OCI-LY3 (cell line): ENCODE results near the gene RSPH6A.
"Not testable (repeated sequence)": the region's sequence is repeated elsewhere in the genome, so short reads cannot be mapped to it uniquely, and the experiment has no call there.

ENCODE experiments used
- H2AFZ ChIP-seq: fragments of 200-600, 300-600 bp; shearing (Covaris generic); 2 replicates; pipeline ENCODE4 v1.6.0; 2014; ENCODE audit warnings: antibody characterized with exemption, low read depth, low read length
- H3K27ac ChIP-seq: fragments of 200-600, 300-600 bp; sonication (generic); 2 replicates; pipeline ENCODE4 v1.5.1; 2014; ENCODE audit warnings: mild to moderate bottlenecking, low read length, moderate library complexity, mixed read lengths
- H3K27me3 ChIP-seq: fragments of 200-600, 300-600 bp; sonication (generic); 2 replicates; pipeline ENCODE4 v1.6.1; 2014; ENCODE audit warnings: low read depth, low read length, mixed read lengths
- H3K36me3 ChIP-seq: fragments of 200-600, 300-600 bp; sonication (generic); replicated peaks from 2 replicates; pipeline ENCODE3; 2014; ENCODE audit warnings: low read depth, low read length, mixed read lengths
- H3K4me1 ChIP-seq: fragments of 300-600, 200-600 bp; sonication (generic); 2 replicates; pipeline ENCODE4 v1.6.1; 2014; ENCODE audit warnings: low read length, mixed read lengths
- H3K4me2 ChIP-seq: fragments of 200-600, 300-600 bp; sonication (generic); 2 replicates; pipeline ENCODE4 v1.6.1; 2014; ENCODE audit warnings: low read length, mixed read lengths
- H3K4me3 ChIP-seq: fragments of 300-600, 200-600 bp; sonication (generic); 2 replicates; pipeline ENCODE4 v1.5.1; 2014; ENCODE audit warnings: antibody characterized with exemption, mild to moderate bottlenecking, low read length, moderate library complexity
- H3K79me2 ChIP-seq: fragments of 300-600, 200-600 bp; shearing (Covaris generic); 2 replicates; pipeline ENCODE4 v1.6.1; 2014; ENCODE audit warnings: mild to moderate bottlenecking, low read length, mixed read lengths
- H3K9ac ChIP-seq: fragments of 300-600, 200-600 bp; shearing (Covaris generic); 2 replicates; pipeline ENCODE4 v1.6.0; 2014; ENCODE audit warnings: mild to moderate bottlenecking, low read length, moderate library complexity
- H3K9me3 ChIP-seq: fragments of 200-600, 300-600 bp; shearing (Covaris generic); 2 replicates; pipeline ENCODE4 v1.6.1; 2014; ENCODE audit warnings: low read length, mixed read lengths; ENCODE audit not compliant: insufficient read depth
- H4K20me1 ChIP-seq: fragments of 200-600, 300-600 bp; sonication (generic); 2 replicates; pipeline ENCODE4 v1.6.1; 2016; ENCODE audit warnings: low read length, mixed read lengths; ENCODE audit not compliant: insufficient read depth
- EZH2phosphoT487 ChIP-seq: fragments of 200-600 bp; shearing (Covaris generic); IDR thresholded peaks from 2 replicates; pipeline ENCODE4 v1.6.1; 2018; ENCODE audit warnings: antibody characterized with exemption, mixed run types, low read depth
- TF ChIP-seq, protein P1 (sequence below): fragments of 200-600, 300-600 bp; sonication (generic); IDR thresholded peaks from 2 replicates; pipeline ENCODE4 v1.5.1; 2014; ENCODE audit warnings: antibody characterized with exemption, low read length, low read depth

Gene RSPH6A

DNA sequence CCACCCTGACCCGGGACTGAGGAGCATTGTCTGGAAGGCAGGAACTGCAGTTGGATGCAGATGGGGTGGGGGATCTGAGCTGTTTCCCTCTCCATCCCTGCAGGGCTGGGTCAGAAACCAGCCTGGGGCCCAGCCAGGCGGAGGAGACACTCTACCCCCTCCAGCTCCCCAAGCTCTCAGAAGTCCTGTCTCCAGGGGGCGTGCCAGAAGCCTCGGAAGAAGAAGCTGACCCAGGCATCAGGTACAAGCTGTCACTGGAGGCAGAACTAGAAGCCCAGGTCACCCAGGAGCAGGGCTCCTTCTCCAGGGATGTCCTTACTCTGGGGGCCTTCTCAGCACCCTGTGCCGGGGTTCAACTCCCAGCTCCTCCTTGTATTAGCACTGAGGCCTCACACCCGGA is 61.6 kb downstream of the RSPH6A start:
- Histone ChIP-seq H2AFZ (peak overlapping the region; percentile 52; the same call in 1 of the 2 replicates), H3K9ac (no peak overlapping the region), H3K27ac (no peak overlapping the region), H3K27me3 (no peaks in the 10 kb centered on the region), H3K4me1 (no peaks in the 10 kb centered on the region), H3K4me2 (no peak overlapping the region), H3K36me3 (no peaks in the 10 kb centered on the region), H3K79me2 (no peaks in the 10 kb centered on the region), H3K4me3 (no peak overlapping the region), H3K9me3 (no peaks in the 10 kb centered on the region), H4K20me1 (no peaks in the 10 kb centered on the region)
- TF ChIP-seq EZH2phosphoT487 = no peak
- TF ChIP-seq, protein P1, sequence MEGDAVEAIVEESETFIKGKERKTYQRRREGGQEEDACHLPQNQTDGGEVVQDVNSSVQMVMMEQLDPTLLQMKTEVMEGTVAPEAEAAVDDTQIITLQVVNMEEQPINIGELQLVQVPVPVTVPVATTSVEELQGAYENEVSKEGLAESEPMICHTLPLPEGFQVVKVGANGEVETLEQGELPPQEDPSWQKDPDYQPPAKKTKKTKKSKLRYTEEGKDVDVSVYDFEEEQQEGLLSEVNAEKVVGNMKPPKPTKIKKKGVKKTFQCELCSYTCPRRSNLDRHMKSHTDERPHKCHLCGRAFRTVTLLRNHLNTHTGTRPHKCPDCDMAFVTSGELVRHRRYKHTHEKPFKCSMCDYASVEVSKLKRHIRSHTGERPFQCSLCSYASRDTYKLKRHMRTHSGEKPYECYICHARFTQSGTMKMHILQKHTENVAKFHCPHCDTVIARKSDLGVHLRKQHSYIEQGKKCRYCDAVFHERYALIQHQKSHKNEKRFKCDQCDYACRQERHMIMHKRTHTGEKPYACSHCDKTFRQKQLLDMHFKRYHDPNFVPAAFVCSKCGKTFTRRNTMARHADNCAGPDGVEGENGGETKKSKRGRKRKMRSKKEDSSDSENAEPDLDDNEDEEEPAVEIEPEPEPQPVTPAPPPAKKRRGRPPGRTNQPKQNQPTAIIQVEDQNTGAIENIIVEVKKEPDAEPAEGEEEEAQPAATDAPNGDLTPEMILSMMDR = peak; percentile 20; the same call in 1 of the 2 replicates

DNA sequence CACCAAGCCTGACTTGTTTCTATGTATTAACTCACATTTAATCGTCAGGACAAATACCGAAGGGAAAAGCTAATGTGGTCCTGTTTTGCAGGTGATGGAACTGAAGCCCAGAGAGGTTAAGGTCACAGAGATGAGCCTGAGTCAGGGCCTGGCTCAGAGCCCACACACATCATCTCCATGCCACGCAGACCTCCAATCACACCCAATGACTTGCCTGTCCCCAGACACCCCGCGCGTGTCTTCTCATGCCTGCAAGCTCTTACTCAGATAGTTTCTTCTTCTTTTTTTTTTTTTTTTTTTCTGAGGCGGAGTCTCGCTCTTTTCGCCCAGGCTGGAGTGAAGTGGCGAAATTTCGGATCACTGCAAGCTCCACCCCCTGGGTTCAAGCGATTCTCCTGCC is 62.5 kb downstream of the RSPH6A start:
- no peak overlapping the region for H2AFZ ChIP-seq
- H3K9ac ChIP-seq = no peak overlapping the region
- no peak overlapping the region for H3K4me3 ChIP-seq
- H3K36me3 ChIP-seq = no peaks in the 10 kb centered on the region
- no peaks in the 10 kb centered on the region for H3K9me3 ChIP-seq
- no peaks in the 10 kb centered on the region for H3K27me3 ChIP-seq
- H3K4me2 ChIP-seq = no peak overlapping the region
- no peak for TF ChIP-seq EZH2phosphoT487
- TF ChIP-seq, protein P1 = no peak
- H3K4me1 ChIP-seq = no peaks in the 10 kb centered on the region
- H4K20me1 ChIP-seq = no peaks in the 10 kb centered on the region
- H3K79me2 ChIP-seq = no peaks in the 10 kb centered on the region
- H3K27ac ChIP-seq = no peak overlapping the region

DNA sequence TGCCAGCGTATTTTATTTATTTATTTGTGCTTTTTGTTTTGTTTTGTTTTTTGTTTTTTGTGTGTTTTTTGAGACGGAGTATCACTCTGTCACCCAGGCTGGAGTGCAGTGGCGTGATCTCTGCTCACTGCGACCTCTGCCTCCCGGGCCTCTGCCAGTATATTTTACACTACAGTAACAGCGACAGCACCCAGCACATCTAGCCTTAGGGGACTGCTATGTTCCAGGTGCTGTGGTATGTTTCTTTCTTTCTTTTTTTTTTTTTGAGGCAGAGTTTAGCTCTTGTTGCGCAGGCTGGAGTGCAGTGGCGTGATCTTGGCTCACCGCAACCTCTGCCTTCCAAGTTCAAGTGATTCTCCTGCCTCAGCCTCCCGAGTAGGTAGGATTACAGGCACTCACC is 63.6 kb downstream of the RSPH6A start:
- not testable (repeated sequence) for H4K20me1 ChIP-seq, H3K4me1 ChIP-seq, H3K4me2 ChIP-seq, H3K27me3 ChIP-seq, H2AFZ ChIP-seq, H3K9ac ChIP-seq, H3K36me3 ChIP-seq, H3K27ac ChIP-seq, H3K9me3 ChIP-seq, H3K79me2 ChIP-seq, H3K4me3 ChIP-seq

DNA sequence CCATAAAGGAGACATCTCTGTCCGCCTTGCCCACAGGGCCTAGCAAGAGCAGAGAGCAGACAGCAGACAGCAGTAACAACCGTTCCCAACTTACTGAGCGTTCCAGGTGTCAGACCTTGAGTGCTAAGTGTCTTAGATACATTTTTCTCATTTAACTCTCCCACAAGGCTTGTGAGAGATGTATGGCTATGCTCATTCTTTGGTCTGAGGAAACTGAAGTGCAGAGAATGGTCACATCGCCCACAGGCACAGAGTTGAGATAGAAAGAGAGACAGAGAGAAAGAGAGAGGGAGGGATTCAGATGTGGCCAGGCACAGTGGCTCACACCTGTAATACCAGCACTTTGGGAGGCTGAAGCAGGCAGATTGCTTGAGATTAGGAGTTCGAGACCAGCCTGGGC is 67.6 kb downstream of the RSPH6A start:
- Histone ChIP-seq H4K20me1 (no peaks in the 10 kb centered on the region), H2AFZ (no peak overlapping the region), H3K9ac (no peak overlapping the region), H3K27ac (no peak overlapping the region), H3K27me3 (peaks cover 12% of the 10 kb centered on the region), H3K79me2 (no peaks in the 10 kb centered on the region), H3K4me3 (no peak overlapping the region), H3K9me3 (no peaks in the 10 kb centered on the region), H3K4me2 (no peak overlapping the region), H3K4me1 (no peaks in the 10 kb centered on the region), H3K36me3 (no peaks in the 10 kb centered on the region)
- TF ChIP-seq, protein P1 = no peak
- TF ChIP-seq EZH2phosphoT487 = no peak

DNA sequence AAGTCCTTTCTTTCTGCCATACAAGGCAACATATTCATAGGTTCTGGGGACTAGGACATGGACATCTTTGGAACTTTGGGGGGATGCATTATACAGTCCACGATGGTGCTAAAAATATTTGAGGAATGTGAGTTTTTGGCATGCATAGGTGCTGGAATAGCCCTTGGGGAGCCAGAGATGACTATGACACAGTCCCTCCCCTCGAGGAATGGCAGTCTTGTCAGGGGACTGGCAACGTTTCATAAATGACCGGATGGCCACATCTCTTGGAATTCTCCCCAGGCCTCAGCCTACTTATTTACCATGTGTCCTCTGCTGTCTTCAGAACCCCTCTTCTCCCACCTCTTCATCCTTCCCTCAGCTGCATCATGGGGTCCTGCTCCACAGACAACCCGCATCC is 68.2 kb downstream of the RSPH6A start:
- Histone ChIP-seq H3K4me2 (no peak overlapping the region), H2AFZ (no peak overlapping the region), H3K36me3 (no peaks in the 10 kb centered on the region), H3K27me3 (peaks cover 12% of the 10 kb centered on the region), H3K4me3 (no peak overlapping the region), H3K9ac (no peak overlapping the region), H3K9me3 (no peaks in the 10 kb centered on the region), H3K27ac (no peak overlapping the region), H4K20me1 (no peaks in the 10 kb centered on the region), H3K79me2 (no peaks in the 10 kb centered on the region), H3K4me1 (no peaks in the 10 kb centered on the region)
- no peak for TF ChIP-seq EZH2phosphoT487
- TF ChIP-seq, protein P1 = no peak
